B cell (primary cell): Measurements from ENCODE around the gene COASY. TPM values are rescaled to one million over a fixed set of nuclear protein-coding genes. Genes with fewer than 3 reads are reported as not detected.
A peak's percentile ranks its signal among the peaks of the same experiment; 100 is the strongest.

ENCODE experiments used
- ATAC-seq: fragments of 200-7000 bp; cut with Tn5 transposase; one replicate; pipeline ENCODE4 v1.10.0; 2021; ENCODE audit warnings: low read depth, mild to moderate bottlenecking, moderate number of reproducible peaks, moderate library complexity
- CTCF ChIA-PET: fragments of 350-600 bp; sonication (Branson Sonifier 250); formaldehyde crosslinking; loops from one replicate; lab custom pipeline; 2021; ENCODE audit warnings: antibody characterized with exemption, inconsistent platforms; lab: Charles Lee
- POLR2A ChIA-PET: fragments of 350-600 bp; sonication (Branson Sonifier 250); formaldehyde crosslinking; loops from one replicate; lab custom pipeline; 2021; ENCODE audit warnings: antibody characterized with exemption; lab: Charles Lee
- DNase-seq: peaks from one replicate; pipeline ENCODE4 v3.0.0; 2013
- H2AFZ ChIP-seq: 2 replicates; pipeline ENCODE4 v1.6.1; 2012; ENCODE audit warnings: mild to moderate bottlenecking, low read depth, low read length; ENCODE audit not compliant: insufficient read depth, poor library complexity, severe bottlenecking
- H3K27ac ChIP-seq, 2 donors: 1 replicate in 1 of 2; 2 replicates in 1 of 2; pipeline ENCODE4 v1.5.1; 2012 to 2013; ENCODE audit warnings: low read length in 2 of 2, mild to moderate bottlenecking in 2 of 2, moderate library complexity in 1 of 2
- H3K27me3 ChIP-seq, 4 experiments: fragments of 200-600 bp in 1 of 4; sonication (generic) in 1 of 4; replicated peaks in 1 of 4; 1 replicate in 2 of 4; 2 replicates in 2 of 4; pipeline versions ENCODE4 v1.6.1 to v1.7.0; 2013 to 2016; ENCODE audit warnings: low read length in 3 of 4, mild to moderate bottlenecking in 2 of 4, mixed read lengths in 1 of 4, moderate library complexity in 1 of 4; ENCODE audit not compliant: insufficient read depth in 4 of 4, control insufficient read depth in 3 of 4; ENCODE audit errors: control extremely low read depth in 1 of 4
- H3K36me3 ChIP-seq, 2 experiments: replicated peaks in 1 of 2; 1 replicate in 1 of 2; 2 replicates in 1 of 2; pipeline versions ENCODE4 v1.6.1 to v1.7.1; 2013; ENCODE audit warnings: low read length in 1 of 2; ENCODE audit not compliant: insufficient read depth in 2 of 2, control insufficient read depth in 1 of 2; ENCODE audit errors: control extremely low read depth in 1 of 2, extremely low read depth in 1 of 2
- H3K4me1 ChIP-seq, 2 donors: fragments of 200-600 bp in 1 of 2; sonication (generic) in 1 of 2; 1 replicate in 1 of 2; 2 replicates in 1 of 2; pipeline versions ENCODE4 v1.5.1 to v1.6.1; 2013 to 2017; ENCODE audit warnings: low read length in 2 of 2; ENCODE audit not compliant: control insufficient read depth in 2 of 2, insufficient read depth in 2 of 2
- H3K4me2 ChIP-seq: replicated peaks from 2 replicates; pipeline ENCODE3; 2012; ENCODE audit warnings: mild to moderate bottlenecking, low read depth, low read length; ENCODE audit not compliant: poor library complexity, severe bottlenecking
- H3K4me3 ChIP-seq, 5 experiments: fragments of 200-600 bp in 1 of 5; sonication (generic) in 1 of 5; 1 replicate in 3 of 5; 2 replicates in 2 of 5; pipeline versions ENCODE4 v1.5.1 to v1.7.0; 2011 to 2016; ENCODE audit warnings: low read length in 4 of 5, mild to moderate bottlenecking in 4 of 5, low read depth in 2 of 5, control low read depth in 1 of 5, moderate library complexity in 1 of 5; ENCODE audit not compliant: insufficient read depth in 1 of 5; ENCODE audit errors: control extremely low read depth in 1 of 5, extremely low read depth in 1 of 5
- H3K79me2 ChIP-seq: fragments of 200-600 bp; sonication (generic); one replicate; pipeline ENCODE4 v1.6.0; 2016; ENCODE audit warnings: low read length; ENCODE audit not compliant: control insufficient read depth, insufficient read depth
- H3K9ac ChIP-seq: fragments of 200-600 bp; sonication (generic); 2 replicates; pipeline ENCODE4 v1.6.1; 2017; ENCODE audit warnings: mild to moderate bottlenecking, low read length, moderate library complexity
- H3K9me3 ChIP-seq, 3 donors: one replicate each; pipeline versions ENCODE4 v1.6.1 to v1.7.1; 2013; ENCODE audit warnings: low read length in 2 of 3; ENCODE audit not compliant: control insufficient read depth in 2 of 3, insufficient read depth in 1 of 3; ENCODE audit errors: control extremely low read depth in 1 of 3
- H4K20me1 ChIP-seq: 2 replicates; pipeline ENCODE4 v1.6.0; 2012; ENCODE audit warnings: mild to moderate bottlenecking, low read length; ENCODE audit not compliant: insufficient read depth, control insufficient read depth, poor library complexity, severe bottlenecking
- H3K27ac Mint-ChIP-seq: one replicate; pipeline ENCODE4 v1.8.0; 2021; ENCODE audit warnings: mixed read lengths
- H3K27me3 Mint-ChIP-seq: one replicate; pipeline ENCODE4 v1.8.0; 2021; ENCODE audit warnings: mixed read lengths
- H3K4me1 Mint-ChIP-seq: one replicate; pipeline ENCODE4 v1.8.0; 2021; ENCODE audit warnings: mixed read lengths
- H3K4me3 Mint-ChIP-seq: one replicate; pipeline ENCODE4 v1.8.0; 2021; ENCODE audit warnings: mixed read lengths
- H3K9me3 Mint-ChIP-seq: one replicate; pipeline ENCODE4 v1.8.0; 2022; ENCODE audit warnings: mixed read lengths; ENCODE audit not compliant: insufficient read depth
- EZH2 ChIP-seq: IDR thresholded peaks from 2 replicates; pipeline ENCODE4 v1.6.1; 2012; ENCODE audit warnings: borderline replicate concordance, low read depth, mild to moderate bottlenecking, moderate library complexity, low read length; ENCODE audit not compliant: insufficient read depth, poor library complexity, severe bottlenecking
- WGBS: methylation state at CpG from one replicate; pipeline ENCODE4 v1.1.5; 2013; ENCODE audit warnings: missing lambda C conversion rate; ENCODE audit not compliant: insufficient coverage; 5-methylcytosine and 5-hydroxymethylcytosine counted together
- intact Hi-C: fragments of 100-400 bp; cut with micrococcal nuclease; formaldehyde crosslinking; loops from one replicate; pipeline ENCODE4 v1.10.0; 2022
- polyA plus RNA-seq: library from polyadenylated mRNA; depleted of rRNA; stranded (reverse); fragments of >200 nt; gene quantifications from 2 replicates; pipeline ENCODE4 v1.2.3, GENCODE V29; 2012
- total RNA-seq, 2 donors: library from RNA; stranded (reverse); fragments of 120-200 nt in 1 of 2; gene quantifications; 1 replicate in 1 of 2; 2 replicates in 1 of 2; pipeline versions ENCODE4 v1.2.3 to v1.2.4, GENCODE V29; 2013 to 2022
- TF ChIP-seq, protein P1 (sequence below): fragments of 200-600 bp; IDR thresholded peaks from one replicate; pipeline ENCODE4 v1.8.0; 2022; ENCODE audit warnings: antibody characterized with exemption, mild to moderate bottlenecking

Gene COASY
- total and polyA plus RNA-seq, 2 donors (not counting 1 experiment from before 2014, with no cell fraction given) = 76.6 to 82.3 TPM

GRCh38 chr17:42579794-42580551 is 18.0 kb downstream of the COASY start:
- Mint-ChIP-seq H3K9me3 (no peaks in the 10 kb centered on the region), H3K4me1 (peaks cover 40% of the 10 kb centered on the region), H3K4me3 (peak overlapping the region; percentile 30), H3K27ac (peak overlapping the region; percentile 78), H3K27me3 (no peaks in the 10 kb centered on the region)
- CTCF ChIA-PET = interaction anchor here (0.9 to 4.2 kb wide), 8 partner anchors 17 to 254 kb away, joined by 3 to 72 read pairs (median 4); partner anchors contain the start of genes BECN1, CCR10, PLEKHH3 and VPS25
- Histone ChIP-seq H3K27me3 (no peaks in the 10 kb centered on the region), H3K4me2 (no peak overlapping the region), H2AFZ (no peak overlapping the region), H3K4me1 (peaks cover 12 to 30% of the 10 kb centered on the region in 2 donors), H3K36me3 (peaks cover 12 to 56% of the 10 kb centered on the region in 2 experiments), H3K4me3 (no peak overlapping the region), H3K9ac (no peak overlapping the region), H4K20me1 (peaks cover 15% of the 10 kb centered on the region), H3K79me2 (peaks cover 14% of the 10 kb centered on the region), H3K9me3 (no peaks in the 10 kb centered on the region), H3K27ac (peak overlapping the region in 1 of 2 donors; percentile 72)
- DNase-seq = no peak
- intact Hi-C loops = loop anchor here (10.0 kb wide), 1 partner anchor 415 kb away; the partner anchor contains the start of gene RPL27
- no peak for ATAC-seq
- WGBS = no CpG with 5 or more reads among the region's 2 CpGs
- TF ChIP-seq, protein P1, sequence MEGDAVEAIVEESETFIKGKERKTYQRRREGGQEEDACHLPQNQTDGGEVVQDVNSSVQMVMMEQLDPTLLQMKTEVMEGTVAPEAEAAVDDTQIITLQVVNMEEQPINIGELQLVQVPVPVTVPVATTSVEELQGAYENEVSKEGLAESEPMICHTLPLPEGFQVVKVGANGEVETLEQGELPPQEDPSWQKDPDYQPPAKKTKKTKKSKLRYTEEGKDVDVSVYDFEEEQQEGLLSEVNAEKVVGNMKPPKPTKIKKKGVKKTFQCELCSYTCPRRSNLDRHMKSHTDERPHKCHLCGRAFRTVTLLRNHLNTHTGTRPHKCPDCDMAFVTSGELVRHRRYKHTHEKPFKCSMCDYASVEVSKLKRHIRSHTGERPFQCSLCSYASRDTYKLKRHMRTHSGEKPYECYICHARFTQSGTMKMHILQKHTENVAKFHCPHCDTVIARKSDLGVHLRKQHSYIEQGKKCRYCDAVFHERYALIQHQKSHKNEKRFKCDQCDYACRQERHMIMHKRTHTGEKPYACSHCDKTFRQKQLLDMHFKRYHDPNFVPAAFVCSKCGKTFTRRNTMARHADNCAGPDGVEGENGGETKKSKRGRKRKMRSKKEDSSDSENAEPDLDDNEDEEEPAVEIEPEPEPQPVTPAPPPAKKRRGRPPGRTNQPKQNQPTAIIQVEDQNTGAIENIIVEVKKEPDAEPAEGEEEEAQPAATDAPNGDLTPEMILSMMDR = no peak
- TF ChIP-seq EZH2 = no peak
- POLR2A ChIA-PET = interaction anchor here (2.7 kb wide), 1 partner anchor 31 kb away, joined by 12 read pairs; no protein-coding TSS in a partner anchor

- intact Hi-C loops = no loop called here
- no peak overlapping the region for H3K27ac Mint-ChIP-seq
- no peak overlapping the region for H3K4me2 ChIP-seq
- ChIA-PET POLR2A (interaction anchor here (0.6 kb wide), 1 partner anchor 147 kb away, joined by 3 read pairs; no protein-coding TSS in a partner anchor), CTCF (interaction anchor here (1.0 to 1.9 kb wide), 3 partner anchors 13 to 27 kb away, joined by 4 to 7 read pairs (median 4); partner anchors contain the start of genes RETREG3 and TUBG1)
- H2AFZ ChIP-seq = no peak overlapping the region
- no peaks in the 10 kb centered on the region for H3K9me3 ChIP-seq
- WGBS = over 99% methylated on average over 9 of the region's 10 CpGs
- peaks cover 16% of the 10 kb centered on the region for H4K20me1 ChIP-seq
- H3K79me2 ChIP-seq = peaks cover 14% of the 10 kb centered on the region
- no peak for TF ChIP-seq EZH2
- TF ChIP-seq, protein P1 = no peak
- H3K4me3 Mint-ChIP-seq = no peak overlapping the region
- no peaks in the 10 kb centered on the region for H3K27me3 ChIP-seq
- no peak for DNase-seq
- H3K9me3 Mint-ChIP-seq = no peaks in the 10 kb centered on the region
- H3K4me3 ChIP-seq = no peak overlapping the region
- H3K9ac ChIP-seq = no peak overlapping the region
- no peak overlapping the region for H3K27ac ChIP-seq
- H3K4me1 Mint-ChIP-seq = peaks cover 44% of the 10 kb centered on the region
- H3K36me3 ChIP-seq = peaks cover 12 to 70% of the 10 kb centered on the region in 2 experiments
- H3K4me1 ChIP-seq = peaks cover 18 to 40% of the 10 kb centered on the region in 2 donors
- no peaks in the 10 kb centered on the region for H3K27me3 Mint-ChIP-seq
- no peak for ATAC-seq
Observed at GRCh38 chr17:42581744-42582270, 19.9 kb downstream of the COASY start.
